Chondrocyte (in vitro differentiated cells): ENCODE measurements around the gene COL20A1. TPM values are rescaled to one million over a fixed set of nuclear protein-coding genes. Genes with fewer than 3 reads are reported as not detected.

Experiments
- DNase-seq: peaks from one replicate; pipeline ENCODE4 v3.0.0; 2021; ENCODE audit warnings: mixed read lengths, low spot score
- H3K27ac Mint-ChIP-seq: one replicate; pipeline ENCODE4 v1.8.0; 2021; ENCODE audit warnings: mild to moderate bottlenecking, moderate library complexity, mixed read lengths; ENCODE audit not compliant: unreplicated experiment
- H3K27me3 Mint-ChIP-seq: 2 replicates; pipeline ENCODE4 v1.8.0; 2021; ENCODE audit warnings: low read depth, mixed read lengths
- H3K36me3 Mint-ChIP-seq: 2 replicates; pipeline ENCODE4 v1.8.0; 2021; ENCODE audit warnings: low read depth, mixed read lengths
- H3K4me1 Mint-ChIP-seq: 2 replicates; pipeline ENCODE4 v1.8.0; 2021; ENCODE audit warnings: low read depth, mild to moderate bottlenecking, mixed read lengths
- H3K4me3 Mint-ChIP-seq: one replicate; pipeline ENCODE4 v1.8.0; 2021; ENCODE audit warnings: mild to moderate bottlenecking, moderate library complexity, mixed read lengths; ENCODE audit not compliant: unreplicated experiment
- H3K9me3 Mint-ChIP-seq: 2 replicates; pipeline ENCODE4 v1.8.0; 2021; ENCODE audit warnings: low read depth, mixed read lengths
- microRNA-seq: library from miRNA; unstranded; fragments of <30 nt; microRNA quantifications from one replicate; pipeline ENCODE4 v1.2.0, GENCODE V29; 2020; ENCODE audit warnings: borderline number of aligned reads
- total RNA-seq: library from RNA; stranded (reverse); gene quantifications from 3 replicates; pipeline ENCODE4 v1.2.1, GENCODE V29; 2021
- TF ChIP-seq, protein P1 (sequence below): fragments of 200-600 bp; sonication (generic); IDR thresholded peaks from 2 replicates; pipeline ENCODE4 v1.5.0; 2021; ENCODE audit warnings: antibody characterized with exemption, mild to moderate bottlenecking, moderate library complexity

Gene COL20A1
- total RNA-seq, 1 donor from 2014 or later = not detected

DNA sequence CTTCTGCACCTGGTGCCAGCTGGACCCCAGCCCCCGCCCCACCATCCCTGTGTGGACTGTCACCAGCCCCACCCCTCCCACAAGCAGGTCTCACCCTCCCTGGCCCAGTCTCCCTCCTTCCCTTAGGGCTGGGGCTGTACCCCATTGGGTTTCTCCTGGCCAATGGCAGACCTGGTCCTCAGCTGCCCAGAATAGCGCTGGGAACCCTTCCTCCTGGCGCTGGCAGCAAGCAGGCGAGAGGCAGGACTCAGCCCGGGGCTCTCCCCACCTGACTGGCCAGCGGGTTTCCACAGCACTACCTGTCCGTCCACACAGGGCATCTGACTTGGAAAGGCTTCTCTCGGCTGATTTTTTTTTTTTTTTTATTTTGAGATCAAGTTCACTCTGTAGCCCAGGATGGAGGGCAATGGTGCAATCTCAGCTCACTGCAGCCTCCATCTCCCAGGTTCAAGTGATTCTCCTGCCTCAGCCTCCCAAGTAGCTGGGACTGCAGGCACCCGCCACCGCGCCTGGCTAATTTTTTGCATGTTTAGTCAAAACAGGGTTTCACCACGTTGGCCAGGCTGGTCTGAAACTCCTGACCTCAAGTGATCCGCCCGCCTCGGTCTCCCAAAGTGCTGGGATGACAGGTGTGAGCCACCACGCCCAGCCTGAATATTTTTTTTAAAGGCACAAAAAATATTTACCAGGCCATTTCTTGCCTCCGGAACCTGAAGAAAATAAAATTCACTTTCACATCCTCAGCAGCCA lies 89.7 kb downstream of the COL20A1 start:
- H3K9me3 Mint-ChIP-seq = peaks cover 15% of the 10 kb centered on the region
- H3K4me1 Mint-ChIP-seq = no peaks in the 10 kb centered on the region
- no peak overlapping the region for H3K4me3 Mint-ChIP-seq
- H3K27me3 Mint-ChIP-seq = peaks cover 16% of the 10 kb centered on the region
- DNase-seq = no peak
- no peaks in the 10 kb centered on the region for H3K36me3 Mint-ChIP-seq
- no peak overlapping the region for H3K27ac Mint-ChIP-seq
- TF ChIP-seq, protein P1, sequence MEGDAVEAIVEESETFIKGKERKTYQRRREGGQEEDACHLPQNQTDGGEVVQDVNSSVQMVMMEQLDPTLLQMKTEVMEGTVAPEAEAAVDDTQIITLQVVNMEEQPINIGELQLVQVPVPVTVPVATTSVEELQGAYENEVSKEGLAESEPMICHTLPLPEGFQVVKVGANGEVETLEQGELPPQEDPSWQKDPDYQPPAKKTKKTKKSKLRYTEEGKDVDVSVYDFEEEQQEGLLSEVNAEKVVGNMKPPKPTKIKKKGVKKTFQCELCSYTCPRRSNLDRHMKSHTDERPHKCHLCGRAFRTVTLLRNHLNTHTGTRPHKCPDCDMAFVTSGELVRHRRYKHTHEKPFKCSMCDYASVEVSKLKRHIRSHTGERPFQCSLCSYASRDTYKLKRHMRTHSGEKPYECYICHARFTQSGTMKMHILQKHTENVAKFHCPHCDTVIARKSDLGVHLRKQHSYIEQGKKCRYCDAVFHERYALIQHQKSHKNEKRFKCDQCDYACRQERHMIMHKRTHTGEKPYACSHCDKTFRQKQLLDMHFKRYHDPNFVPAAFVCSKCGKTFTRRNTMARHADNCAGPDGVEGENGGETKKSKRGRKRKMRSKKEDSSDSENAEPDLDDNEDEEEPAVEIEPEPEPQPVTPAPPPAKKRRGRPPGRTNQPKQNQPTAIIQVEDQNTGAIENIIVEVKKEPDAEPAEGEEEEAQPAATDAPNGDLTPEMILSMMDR = no peak

DNA sequence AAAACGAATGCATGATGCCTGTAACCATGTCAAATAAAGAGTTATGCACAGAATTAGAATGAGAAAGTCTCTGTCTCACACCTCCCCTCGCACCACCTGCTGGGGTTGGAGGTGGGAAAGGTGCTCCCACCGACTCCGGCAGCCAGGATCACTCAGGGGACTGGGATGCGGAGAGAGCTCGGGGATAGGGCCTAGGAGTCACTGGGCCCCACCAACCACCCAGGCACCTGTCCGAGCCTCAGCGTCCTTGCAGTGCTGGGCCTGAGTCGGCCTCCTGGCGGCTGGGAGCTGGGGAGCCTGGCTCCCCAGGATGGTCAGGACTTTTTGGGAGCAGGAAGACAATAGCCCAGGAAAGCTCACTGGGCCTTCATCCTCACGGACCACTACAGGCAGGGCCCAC lies 90.6 kb downstream of the COL20A1 start:
- Mint-ChIP-seq H3K27me3 (peaks cover 11% of the 10 kb centered on the region), H3K4me1 (no peaks in the 10 kb centered on the region)
- DNase-seq = no peak

DNA sequence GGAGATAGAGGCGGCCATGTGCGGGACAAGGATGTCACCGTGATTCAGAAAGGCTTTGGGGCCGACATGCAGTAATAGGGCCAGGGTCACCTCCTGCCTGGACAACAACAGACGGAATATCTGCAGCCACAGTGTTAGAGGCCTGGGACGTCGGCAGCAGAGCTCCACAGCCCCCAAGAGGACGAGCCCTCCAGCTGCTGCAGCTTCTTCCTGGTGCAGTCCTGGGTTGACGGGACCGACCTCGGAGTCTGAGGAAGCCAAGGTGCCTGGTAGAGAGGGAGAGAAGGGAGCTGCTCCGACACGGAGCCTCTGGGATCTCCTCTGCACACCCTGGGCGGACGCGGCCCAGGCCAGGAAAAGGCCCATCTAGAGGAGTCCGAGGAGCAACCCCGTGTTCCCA lies 91.3 kb downstream of the COL20A1 start:
- Mint-ChIP-seq H3K27me3 (peaks cover 7% of the 10 kb centered on the region), H3K36me3 (no peaks in the 10 kb centered on the region), H3K4me3 (no peak overlapping the region), H3K27ac (no peak overlapping the region), H3K4me1 (no peaks in the 10 kb centered on the region), H3K9me3 (peaks cover 25% of the 10 kb centered on the region)
- TF ChIP-seq, protein P1 = no peak
- DNase-seq = no peak

More for the DNA sequence above, 90.6 kb downstream of the COL20A1 start:
- H3K4me3 Mint-ChIP-seq = no peak overlapping the region
- no peak overlapping the region for H3K27ac Mint-ChIP-seq
- H3K9me3 Mint-ChIP-seq = peaks cover 19% of the 10 kb centered on the region
- no peaks in the 10 kb centered on the region for H3K36me3 Mint-ChIP-seq
- TF ChIP-seq, protein P1 = no peak

Small RNA genes within 50 kb of the gene (microRNA-seq; reads per million reads assigned to microRNA genes)
- gene MIR4326 = not detected

Other genes with a start within 250 kb of the COL20A1 start
- gene YTHDF1, start 77.1 kb upstream of the COL20A1 start, total RNA-seq = 39.1 to 43.6 TPM (median 41.3 TPM) in 3 replicates
- gene BIRC7, start 57.3 kb upstream of the COL20A1 start, total RNA-seq = 0.50 to 0.51 TPM in 2 of 3 replicates, not detected in the other
- gene NKAIN4, start 38.7 kb upstream of the COL20A1 start, total RNA-seq = 2.2 to 3.1 TPM (median 3.0 TPM) in 3 replicates
- 117 to 186 TPM (median 124 TPM) in 3 replicates for gene ARFGAP1, start 20.4 kb upstream of the COL20A1 start, total RNA-seq
- gene CHRNA4, start 68.2 kb downstream of the COL20A1 start, total RNA-seq = not detected in 3 replicates
- gene KCNQ2, start 179.5 kb downstream of the COL20A1 start, total RNA-seq = not detected in 3 replicates
- 0.34 to 6.5 TPM (median 5.5 TPM) in 3 replicates for gene EEF1A2, start 205.9 kb downstream of the COL20A1 start, total RNA-seq
- gene PPDPF, start 227.6 kb downstream of the COL20A1 start, total RNA-seq = 245 to 268 TPM (median 261 TPM) in 3 replicates
- not detected in 3 replicates for gene PTK6, start 244.2 kb downstream of the COL20A1 start, total RNA-seq